ENCODE data around the gene XAF1.
A peak's percentile ranks its signal among the peaks of the same experiment; 100 is the strongest.
"Not testable (repeated sequence)": the region's sequence is repeated elsewhere in the genome, so short reads cannot be mapped to it uniquely, and the experiment has no call there.

The XAF1 gene, protein sequence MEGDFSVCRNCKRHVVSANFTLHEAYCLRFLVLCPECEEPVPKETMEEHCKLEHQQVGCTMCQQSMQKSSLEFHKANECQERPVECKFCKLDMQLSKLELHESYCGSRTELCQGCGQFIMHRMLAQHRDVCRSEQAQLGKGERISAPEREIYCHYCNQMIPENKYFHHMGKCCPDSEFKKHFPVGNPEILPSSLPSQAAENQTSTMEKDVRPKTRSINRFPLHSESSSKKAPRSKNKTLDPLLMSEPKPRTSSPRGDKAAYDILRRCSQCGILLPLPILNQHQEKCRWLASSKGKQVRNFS

DNA sequence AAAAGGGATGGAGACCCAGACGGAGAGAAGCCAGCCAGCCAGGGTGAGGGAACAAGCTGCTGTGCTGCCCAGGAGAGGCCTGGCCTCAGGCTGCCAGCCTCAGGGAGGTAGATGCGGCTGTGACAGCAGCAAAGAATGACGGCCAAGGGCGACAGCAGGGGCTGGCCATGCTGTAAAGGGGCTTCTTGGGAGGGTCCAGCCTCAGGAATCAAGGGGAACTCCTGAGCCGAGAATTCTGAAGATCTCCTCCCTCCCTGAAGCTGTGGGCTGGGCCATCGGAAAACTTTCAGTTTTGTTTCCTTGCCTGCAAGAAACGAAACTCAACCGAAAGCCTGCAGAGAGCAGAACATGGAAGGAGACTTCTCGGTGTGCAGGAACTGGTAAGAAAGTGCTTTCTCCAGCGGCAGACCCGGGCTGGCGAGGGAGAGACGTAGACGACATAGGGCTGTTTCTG, at the start of gene XAF1:
XAF1 (plus strand) TSS at position 316 of the 454 bp plus-strand sequence; CDS start at position 349, 33 bp downstream.
- peak; percentile 28 for DNase-seq

- no peak for DNase-seq
Observed at GRCh38 chr17:6706499-6706898, 49.3 kb upstream of the XAF1 start.

- no peak for DNase-seq
Observed at GRCh38 chr17:6706996-6707395, 48.9 kb upstream of the XAF1 start.

GRCh38 chr17:6708357-6708961, 47.4 kb upstream of the XAF1 start:
- DNase-seq, result no peak

DNA sequence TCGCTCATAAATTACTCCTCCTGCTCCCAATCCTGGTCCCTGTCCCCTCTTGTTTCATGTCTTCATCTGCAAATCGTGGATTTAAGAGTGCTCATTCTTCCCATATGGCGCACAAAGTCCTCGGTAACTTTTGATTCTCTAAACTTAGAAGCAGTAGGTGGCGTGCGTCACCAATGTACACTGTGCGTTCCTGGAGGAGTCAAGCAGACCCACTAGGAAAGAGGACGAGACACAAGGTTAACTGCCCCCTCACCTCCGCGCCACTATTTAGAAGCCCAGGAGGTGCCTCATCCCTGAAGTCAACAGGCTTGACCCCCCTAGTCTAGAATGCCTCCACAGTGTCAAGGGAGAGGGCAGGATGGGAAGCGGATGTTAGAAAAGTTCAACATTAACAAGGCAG, 45.5 kb upstream of the XAF1 start:
- no peak for DNase-seq

DNA sequence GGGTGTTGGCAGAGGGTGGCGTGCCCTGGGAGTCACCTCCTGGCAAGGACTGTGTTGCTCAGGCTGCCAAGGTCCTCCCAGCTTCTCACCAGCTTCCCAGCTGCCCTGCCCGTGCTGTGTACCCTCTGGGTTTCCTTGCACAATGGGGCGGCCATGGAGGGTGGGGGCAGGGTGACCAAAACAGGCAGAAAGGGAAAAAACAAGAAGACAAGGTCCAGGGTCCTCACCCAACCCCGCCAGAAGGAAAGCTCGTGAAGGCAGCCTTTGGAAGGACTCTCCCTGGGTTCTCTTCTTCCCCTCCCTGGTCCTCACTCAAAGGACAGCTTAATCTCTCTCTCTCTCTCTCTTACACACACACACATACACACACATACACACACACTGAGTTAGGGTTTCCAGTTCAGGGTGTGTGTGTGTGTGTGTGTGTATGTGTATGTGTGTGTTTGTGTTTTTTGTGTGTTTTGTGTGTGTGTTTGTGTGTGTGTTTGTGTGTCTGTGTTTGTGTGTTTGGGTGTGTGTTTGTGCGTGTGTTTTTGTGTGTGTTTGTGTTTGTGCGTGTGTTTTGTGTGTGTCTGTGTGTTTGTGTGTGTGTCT, 44.7 kb upstream of the XAF1 start:
- no peak for DNase-seq

- no peak for DNase-seq
Observed at GRCh38 chr17:6711681-6712057, 44.2 kb upstream of the XAF1 start.

DNA sequence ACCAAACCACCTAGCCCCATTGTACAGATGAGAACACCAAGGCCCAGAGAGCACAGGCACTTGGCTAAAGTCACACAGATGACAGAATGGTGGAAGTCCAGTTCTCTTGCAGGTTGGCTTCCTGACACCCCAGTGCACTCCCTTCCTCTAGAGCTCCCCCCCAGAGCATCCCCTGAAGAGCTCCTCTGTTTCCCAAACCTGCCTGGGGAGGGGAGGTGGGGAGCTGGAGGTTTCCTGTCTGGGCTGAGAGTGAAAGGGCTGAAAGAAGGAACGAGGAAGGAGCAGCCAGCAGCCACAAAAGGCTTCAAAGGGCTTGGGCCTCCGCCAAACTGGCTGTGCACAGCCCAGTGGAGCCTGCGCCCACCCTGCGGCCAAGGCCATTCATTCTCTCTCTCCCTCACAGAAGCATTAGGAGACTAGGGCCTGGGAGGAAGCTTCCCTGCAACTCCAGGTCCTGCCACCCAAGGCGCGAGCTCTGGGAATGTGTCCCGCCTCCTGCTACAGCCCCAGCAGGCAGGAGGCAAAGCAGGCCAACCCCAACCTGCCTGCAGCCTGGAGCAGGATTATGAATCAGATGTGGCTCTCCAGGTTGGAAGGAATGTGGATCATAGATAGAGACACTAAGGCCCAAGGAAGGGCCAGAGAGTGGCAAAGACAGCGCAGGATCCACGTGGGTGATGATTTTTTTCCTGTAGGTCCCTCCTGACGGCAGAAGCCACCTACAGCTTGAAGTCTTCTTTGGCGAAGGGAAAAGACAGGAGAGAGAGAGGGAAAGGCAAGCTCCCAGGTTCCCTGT, 43.6 kb upstream of the XAF1 start:
- peak; percentile 3 for DNase-seq

GRCh38 chr17:6712854-6713129, 43.1 kb upstream of the XAF1 start:
- no peak for DNase-seq

GRCh38 chr17:6713130-6713917, 42.5 kb upstream of the XAF1 start, which contains the start of gene SLC13A5:
SLC13A5 (minus strand) TSS chr17:6713369; CDS start chr17:6713333, 36 bp downstream.
- no peak for DNase-seq

GRCh38 chr17:6713918-6714271, 42.0 kb upstream of the XAF1 start:
- no peak for DNase-seq

GRCh38 chr17:6714315-6714874, 41.5 kb upstream of the XAF1 start:
- DNase-seq, result no peak

DNA sequence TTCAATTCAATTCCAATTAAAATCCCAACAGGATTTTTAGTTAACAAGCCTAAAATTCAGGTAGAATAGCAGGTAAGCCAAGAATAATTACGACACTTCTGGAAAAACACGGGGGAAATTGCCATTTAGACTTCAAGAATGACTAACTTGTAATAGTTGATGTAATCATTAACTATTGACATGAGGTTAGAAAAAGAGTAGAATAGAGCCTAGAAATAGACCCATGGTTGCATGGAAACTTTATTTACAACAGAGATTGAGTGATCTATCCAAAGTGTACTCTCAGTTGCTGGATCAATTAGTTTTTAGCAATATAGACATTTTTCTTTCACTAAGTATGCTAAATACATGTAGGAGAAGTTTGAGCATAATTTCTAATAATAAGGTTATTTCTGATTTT, 39.1 kb upstream of the XAF1 start:
- no peak for DNase-seq

DNA sequence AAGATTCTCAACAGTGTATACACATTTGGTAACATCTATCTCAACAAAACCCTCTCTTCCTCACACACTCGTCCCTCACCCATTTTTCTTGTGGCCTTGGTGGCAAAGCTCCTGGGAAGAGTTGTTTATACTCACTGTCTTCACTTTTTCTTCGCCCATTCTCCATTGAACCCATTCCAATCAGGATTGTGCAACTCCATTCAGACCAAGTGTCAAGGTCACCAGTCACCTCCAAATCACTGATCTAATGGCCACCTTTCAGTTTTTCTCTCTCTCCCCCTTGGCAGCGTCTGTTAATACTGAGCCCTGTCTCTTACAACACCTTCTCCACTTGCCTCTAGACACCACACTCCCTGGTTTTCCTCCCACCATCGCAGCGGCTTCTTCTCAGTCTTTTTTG, 34.1 kb upstream of the XAF1 start:
- DNase-seq, result no peak

DNA sequence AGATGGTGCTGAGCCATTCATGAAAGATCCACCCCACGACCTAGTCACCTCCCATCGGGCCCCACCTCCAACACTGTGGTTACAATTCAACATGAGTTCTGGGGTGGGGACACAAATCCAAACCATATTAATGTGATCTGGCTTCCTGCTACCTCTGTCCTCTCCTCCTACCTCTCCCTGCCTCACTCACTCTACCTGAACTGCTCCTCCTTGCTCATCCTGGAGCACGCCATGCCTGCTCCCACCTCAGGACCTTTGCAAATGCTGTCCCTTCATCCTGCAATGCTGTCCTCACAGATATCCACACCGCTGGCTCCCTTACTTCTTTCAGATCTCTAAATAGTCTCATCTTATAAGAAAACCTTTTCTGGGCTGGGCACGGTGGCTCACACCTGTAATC, 31.8 kb upstream of the XAF1 start:
- DNase-seq, result no peak

GRCh38 chr17:6729531-6729930, 26.3 kb upstream of the XAF1 start:
- no peak for DNase-seq

DNA sequence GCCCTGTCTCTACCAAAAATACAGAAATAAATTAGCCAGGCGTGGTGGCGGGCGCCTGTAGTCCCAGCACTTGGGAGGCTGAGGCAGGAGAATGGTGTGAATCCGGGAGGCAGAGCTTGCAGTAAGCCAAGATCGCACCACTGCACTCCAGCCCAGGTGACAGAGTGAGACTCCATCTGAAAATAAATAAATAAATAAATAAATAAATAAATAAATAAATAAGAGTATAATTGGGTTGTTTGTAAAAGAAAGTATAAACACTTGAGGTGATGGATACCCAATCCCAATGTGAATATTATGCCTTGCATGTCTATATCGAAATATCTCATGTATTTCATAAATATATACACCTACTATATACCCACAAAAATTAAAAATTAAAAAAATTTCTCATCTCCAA, 9.2 kb upstream of the XAF1 start:
- not testable (repeated sequence) for DNase-seq

- no peak for DNase-seq
Observed at GRCh38 chr17:6748617-6749016, 7.2 kb upstream of the XAF1 start.

- DNase-seq, result no peak
Observed at GRCh38 chr17:6749519-6749918, 6.3 kb upstream of the XAF1 start.

DNA sequence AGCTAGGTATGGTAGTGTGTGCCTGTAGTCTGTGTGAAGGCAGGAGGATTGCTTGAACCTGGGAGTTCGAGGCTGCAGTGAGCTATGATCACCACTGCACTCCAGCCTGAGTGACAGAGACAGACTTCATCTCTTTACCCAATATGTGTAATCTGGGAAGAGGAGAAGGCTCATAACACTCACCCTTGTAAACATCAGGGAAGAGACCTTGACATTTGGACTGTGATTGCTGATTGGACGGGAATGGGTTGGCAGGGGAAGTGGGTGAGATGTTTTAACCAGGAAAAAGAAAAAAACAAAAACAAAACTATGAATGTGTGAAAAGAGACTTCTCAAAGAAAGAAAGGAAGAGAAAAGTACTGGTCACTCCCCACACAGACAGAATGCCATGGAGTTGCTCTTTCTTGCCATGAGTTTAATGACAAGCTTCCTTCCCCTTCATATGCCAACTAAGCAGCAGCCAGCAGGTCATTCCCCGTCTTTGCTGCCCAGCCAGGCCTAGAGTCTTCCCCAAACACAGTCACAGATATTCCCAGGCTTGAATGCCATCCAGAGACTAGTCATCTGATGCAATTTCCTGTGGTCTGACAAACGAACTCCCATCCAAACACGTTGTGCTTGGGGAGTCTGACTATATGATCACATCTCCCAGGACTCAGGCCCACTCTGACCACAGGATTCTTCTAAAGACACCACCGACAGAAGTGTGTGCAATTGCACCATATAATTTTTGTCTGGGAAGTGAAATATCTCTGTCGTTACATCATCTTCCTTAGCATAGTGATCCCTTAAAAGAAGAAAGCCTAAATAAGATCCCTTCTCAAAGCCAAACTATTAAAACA, 3.6 kb upstream of the XAF1 start:
- peak; percentile 98 for DNase-seq

DNA sequence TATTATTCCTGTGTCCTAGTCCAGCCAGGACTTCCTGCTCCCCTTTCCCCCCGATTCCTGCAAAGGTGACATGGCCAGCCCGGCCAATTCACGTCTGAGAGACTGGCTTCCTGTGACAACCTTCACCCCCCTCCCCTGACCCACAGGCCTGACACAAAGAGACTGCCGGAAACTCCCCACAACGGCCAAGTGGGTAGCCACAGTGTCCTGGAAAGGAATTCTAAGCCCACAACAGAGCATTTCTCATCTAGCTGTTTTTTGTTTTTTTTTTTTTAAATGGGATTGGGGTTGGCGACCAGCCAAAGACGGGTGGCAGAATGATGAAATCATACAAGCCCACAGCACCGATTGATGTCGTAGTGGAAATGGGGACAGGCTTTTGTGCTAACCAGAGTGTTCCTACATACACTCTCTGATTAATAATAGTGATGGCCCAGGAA, 2.8 kb upstream of the XAF1 start:
- peak; percentile 29 for DNase-seq

- DNase-seq, result no peak
Observed at GRCh38 chr17:6753546-6753945, 2.3 kb upstream of the XAF1 start.
